Pons (tissue), 1 donor: ENCODE results near the gene SRD5A1.
"Not testable (repeated sequence)": the region's sequence is repeated elsewhere in the genome, so short reads cannot be mapped to it uniquely, and the experiment has no call there.

Experiments
- DNase-seq: peaks from one replicate; pipeline ENCODE4 v3.0.0-alpha.2; 2016; ENCODE audit warnings: low spot score

The SRD5A1 gene

DNA sequence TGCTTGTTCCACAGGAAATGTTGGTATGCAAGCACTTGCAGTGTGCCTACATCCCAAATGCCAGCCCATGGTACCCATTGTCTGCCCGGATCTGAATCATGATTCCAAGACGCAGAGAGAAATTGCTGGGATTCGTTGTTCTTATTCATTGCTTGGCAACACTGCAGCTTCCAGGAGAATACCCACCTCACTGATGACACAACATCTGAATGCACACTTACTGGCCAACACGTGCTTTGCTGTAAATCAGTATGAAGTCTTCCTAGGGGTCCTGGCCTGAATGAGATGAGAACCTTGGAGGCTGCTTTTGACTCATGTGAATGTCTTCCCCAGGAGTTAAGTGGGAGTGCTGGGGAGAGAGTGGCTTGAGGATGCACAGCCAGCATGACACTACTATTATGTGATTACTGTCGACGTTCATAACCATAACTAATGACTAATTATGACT is 11.6 kb downstream of the SRD5A1 start:
- DNase-seq: no peak

DNA sequence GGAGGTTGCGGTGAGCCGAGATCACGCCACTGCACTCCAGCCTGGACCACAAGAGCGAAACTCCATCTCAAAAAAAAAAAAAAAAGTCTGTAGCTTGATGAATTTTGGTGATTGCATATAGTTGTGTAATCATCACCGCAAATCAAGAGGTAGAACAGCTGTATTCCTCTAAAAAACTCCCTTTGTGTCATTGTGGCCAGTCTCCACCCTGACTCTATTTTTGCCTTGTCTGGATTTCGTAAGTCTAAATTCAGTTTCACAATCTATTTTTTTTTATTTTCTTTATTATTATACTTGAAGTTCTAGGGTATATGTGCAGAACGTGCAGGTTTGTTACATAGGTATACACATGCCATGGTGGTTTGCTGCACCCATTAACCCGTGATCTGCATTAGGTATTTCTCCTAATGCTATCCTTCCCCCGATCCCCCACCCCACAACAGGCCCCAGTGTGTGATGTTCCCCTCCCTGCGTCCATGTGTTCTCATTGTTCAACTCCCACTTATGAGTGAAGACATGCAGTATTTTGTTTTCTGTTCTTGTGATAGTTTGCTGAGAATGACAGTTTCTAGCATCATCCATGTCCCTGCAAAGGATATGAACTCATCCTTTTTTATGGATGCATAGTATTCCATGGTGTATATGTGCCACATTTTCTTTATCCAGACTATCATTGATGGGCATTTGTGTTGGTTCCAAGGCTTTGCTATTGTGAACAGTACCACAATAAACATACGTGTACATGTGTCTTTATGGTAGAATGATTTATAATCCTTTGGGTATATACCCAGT is 12.5 kb downstream of the SRD5A1 start:
- not testable (repeated sequence) for DNase-seq

DNA sequence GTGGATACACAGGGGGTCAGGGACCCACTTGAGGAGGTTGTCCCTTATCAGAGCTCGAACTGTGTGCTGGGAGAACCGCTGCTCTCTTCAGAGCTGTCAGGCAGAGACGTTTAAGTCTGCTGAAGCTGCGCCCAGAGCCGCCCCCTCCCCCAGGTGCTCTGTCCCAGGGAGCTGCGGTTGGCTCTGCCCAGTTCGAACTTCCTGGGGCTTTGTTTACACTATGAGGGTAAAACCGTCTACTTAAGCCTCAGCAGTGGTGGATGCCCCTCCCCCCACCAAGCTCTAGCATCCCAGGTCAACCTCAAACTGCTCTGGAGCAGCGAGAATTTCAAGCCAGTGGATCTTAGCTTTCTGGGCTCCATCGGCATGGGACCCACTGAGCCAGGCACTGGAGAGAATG is 15.9 kb downstream of the SRD5A1 start:
- no peak for DNase-seq

DNA sequence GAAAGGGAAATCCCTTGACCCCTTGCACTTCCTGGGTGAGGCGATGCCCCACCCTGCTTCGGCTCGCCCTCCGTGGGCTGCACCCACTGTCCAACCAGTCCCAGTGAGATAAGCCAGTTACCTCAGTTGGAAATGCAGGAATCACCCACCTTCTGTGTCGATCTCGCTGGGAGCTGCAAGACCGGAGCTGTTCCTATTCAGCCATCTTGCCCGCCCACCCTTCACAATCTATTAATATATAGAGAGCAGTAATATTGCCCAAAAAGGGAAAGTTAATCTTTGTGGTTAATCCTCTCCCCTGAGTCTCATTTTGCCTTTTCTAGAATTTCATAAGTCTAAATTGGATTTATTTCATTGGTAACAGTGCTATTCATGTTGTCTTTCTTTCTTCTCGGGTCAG is 16.4 kb downstream of the SRD5A1 start:
- DNase-seq: no peak

DNA sequence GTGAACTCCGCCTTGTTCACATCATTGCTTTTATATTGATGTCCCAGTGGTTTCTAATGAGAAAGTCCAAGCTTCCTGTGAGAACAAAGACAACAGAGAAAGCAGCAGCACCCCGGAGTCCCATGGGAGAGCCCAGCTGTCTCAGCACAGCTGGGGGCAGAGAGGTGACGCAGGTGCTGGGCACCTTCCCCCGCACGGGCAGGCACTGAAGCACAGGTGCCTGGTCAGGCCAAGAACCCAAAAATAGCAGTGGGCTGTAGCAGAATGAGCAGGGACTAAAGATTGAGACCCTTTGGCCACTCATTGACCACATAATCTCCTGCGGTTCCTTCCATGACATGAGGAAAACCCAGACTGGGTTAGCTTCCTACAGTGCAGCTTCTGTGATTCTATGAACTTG is 18.8 kb downstream of the SRD5A1 start:
- DNase-seq: no peak

DNA sequence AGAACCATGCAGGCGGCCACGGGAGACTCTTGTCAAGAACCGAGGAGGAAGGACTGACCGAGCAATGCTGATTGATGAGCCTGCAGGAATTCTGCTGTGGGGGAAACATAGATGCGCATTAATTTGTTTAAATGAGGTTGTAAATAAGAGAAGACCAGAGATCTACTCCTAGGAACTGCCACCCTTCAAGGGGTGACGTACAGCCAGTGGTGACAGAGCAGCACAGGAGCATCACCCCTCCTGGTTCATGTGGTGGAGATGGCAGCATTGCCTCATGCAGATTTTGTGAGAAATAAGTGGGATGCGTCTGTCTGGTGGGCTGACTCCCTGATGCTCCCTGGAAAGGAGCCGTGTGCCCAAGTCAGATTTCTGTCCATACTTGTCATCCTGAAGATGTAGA is 22.2 kb downstream of the SRD5A1 start:
- no peak for DNase-seq

DNA sequence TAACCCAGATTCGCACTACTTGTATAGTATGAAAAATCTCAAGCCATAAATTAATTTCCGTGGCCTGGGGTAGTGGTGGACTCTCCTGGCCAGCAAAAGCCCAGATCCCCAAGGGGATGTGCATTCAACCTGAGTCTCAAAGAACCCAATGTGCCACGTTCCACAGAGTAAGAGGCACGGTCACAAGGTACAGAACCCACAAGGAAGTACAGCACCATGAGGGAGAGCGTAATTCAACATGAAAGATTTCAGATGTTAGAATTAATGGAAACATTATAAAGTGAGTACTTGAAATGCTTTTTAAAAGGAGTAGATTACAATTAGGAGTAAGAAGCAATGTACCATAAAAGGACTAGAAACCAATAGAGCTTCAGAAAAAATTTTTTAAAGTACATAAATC is 23.4 kb downstream of the SRD5A1 start:
- no peak for DNase-seq

DNA sequence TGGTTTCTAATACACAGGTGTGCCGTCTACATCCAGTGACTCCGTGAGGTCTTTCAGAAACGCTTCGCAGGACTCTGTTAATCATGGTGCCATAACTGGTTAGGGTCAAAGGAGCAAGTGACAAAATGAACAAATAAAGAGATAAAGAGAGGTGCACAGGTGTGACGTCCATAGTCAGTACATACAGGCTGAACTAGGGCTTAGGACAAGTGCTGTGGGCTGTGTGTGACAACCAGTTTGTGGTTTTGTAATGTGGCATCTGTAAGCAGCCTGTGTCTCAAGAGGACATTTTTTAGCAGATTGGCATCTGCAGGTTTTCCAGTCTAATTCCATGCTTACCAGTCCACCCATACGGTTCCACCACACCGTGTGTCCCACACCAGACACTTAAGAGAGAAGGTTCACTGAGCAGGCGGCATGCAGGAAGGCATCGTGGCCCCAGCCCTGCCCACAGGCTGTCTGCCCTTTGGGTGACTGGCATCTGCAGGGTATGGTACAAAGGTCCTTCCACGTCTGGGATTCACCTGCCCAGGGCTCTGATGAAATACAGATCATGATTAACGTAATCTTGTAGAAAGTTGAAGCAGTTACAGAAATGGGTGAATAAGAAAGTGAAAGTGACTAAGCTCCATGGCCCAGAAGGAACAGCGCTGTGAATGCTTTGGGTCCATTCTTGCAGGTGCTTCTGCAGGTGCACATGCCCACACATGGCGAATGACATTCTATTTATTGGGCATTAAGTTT is 26.9 kb downstream of the SRD5A1 start:
- DNase-seq: no peak

DNA sequence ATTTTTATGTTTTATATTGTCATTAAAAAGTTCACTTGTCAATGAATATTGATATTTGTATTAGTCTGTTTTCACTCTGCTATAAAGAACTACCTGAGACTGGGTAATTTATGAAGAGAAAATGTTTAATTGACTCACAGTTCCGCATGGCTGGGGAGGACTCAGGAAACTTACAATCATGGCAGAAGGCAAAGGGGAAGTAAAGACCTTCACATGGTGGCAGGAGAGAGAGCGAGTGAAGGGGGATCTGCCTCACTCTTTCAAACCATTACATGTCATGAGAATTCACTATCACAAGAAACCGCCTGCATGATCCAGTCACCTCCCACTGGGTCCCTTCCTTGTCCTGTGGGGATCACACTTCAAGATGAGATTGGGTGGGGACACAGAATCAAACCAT is 27.4 kb downstream of the SRD5A1 start:
- DNase-seq: no peak

DNA sequence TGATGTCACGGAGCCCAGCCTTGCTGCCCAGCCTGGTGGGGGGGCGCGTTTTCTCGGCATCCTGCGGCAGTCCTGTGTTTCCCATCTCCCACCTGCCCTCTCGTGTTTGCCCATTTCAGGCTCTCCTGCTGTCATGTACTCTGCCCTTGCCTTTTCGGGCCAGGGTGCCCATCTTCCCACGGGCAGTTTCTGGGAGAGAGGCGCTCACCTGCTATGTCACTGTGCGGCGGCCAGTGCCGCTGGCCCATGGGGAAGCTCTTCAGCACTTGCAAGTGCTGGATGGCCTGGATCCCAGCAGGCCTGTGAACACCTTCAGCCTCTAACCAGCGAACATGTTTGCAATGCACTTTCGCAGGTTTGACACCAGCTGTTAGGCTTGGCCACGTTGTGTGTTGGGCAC is 33.5 kb downstream of the SRD5A1 start:
- DNase-seq: no peak

DNA sequence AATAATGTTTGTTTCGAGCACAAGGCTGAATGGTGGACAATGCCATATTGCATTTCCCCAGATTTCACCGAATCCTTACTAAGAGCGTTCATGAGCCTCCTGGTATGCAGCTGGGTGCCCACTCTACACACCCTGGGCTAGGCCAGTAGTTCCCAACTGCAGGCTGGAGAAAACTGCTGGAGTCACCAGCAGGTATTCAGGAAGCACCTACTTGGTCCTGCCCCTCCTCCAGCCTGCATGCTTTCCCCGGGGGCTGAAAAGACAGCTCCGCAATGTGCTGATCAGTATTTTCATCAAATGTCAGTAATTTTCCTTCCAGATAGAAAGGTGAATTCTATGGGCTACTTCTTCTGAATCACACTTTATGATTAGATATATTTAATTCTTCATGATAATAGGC is 34.4 kb downstream of the SRD5A1 start:
- no peak for DNase-seq

DNA sequence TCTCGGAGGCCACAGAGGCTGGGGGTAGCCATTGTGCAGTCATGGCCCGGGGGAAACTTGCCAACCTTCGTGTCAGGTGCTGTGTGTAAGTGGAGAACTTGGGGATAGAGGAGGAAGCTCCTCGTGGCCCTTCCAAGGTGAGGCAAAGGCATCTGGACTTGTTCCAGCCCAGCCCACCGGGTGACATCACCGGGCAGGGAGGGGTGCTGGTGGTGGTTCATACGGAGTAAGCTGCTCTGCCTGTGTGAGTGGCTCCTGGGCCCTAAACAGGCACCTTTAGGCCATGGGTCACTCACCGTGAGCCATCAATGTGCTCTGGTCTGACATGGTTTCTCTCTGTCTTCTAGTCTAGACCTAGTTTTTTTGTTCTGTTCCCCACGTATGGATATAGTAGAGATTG is 35.5 kb downstream of the SRD5A1 start:
- not testable (repeated sequence) for DNase-seq

DNA sequence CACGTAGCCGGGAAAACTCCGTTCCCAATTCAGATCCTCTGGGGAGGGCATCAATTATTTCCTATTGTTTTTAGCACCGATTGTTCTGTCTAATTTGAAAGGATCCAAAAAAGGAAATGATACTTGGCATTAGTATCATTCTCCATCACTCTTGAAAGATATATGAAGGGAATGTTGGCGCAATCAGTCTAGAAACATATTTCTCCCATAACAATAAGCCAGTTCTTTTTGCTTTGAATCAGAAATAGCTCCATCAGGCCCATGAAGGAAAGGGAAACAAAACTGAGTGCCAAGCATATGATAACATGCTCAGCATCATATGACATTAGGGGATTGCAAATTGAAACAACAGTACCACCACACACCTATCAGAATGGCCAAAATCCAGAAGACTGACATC is 39.8 kb downstream of the SRD5A1 start:
- DNase-seq: no peak

DNA sequence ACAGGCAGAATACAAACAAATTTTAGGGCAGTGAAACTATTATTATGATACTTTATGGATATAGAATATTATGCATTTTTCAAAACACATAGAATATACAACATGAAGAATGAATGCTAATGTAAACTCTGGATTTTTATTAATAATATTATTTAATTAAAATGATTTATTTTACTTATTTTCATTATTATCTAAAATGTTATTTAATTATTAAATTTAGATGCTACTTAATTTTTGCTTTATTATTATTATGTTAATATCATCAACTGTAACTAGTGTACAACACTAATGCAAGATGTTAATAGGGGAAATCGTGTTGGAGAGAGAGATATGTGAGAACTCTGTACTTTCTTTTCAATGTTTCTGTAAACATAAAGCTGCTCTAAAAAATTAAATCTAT is 40.7 kb downstream of the SRD5A1 start:
- no peak for DNase-seq

DNA sequence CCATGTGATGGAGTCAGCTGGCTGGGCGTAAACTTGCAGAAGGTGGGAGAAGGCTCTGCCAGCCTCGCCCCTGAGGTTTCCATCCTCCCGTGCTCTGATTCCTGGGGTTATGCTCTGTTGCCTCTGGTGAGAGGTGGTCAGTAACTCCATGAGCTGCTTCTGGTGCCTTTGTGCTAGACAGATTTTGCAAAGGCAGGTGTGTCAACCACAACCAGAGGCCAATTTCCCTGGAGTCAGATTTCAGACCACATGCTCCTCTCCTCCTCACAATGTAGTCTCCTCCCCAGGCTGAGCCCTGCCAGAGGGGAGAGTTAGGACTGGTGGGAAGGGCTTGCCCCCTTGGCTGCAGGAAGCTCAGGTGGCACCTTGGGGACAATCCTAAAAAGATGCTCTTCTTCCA is 41.2 kb downstream of the SRD5A1 start:
- DNase-seq: no peak

DNA sequence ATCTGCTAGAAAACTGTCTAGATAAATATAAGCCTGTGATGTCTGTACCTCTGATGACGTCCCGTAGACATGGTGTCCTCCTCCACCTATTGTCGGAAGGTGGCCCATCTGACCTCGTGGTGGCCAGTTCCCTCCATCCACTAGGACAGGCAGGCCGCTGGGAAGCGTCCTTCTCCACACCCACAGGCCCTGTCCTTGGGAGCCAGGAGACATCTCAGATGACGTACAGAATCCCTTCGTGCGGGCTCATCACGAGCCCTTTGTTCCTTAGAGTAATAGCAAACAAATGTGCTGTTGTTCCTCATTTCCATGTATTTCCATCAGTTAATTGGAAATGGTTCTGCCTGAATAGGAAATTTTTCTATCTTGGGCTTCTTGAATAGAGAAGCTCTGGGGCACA is 41.6 kb downstream of the SRD5A1 start:
- DNase-seq: peak; percentile 19

DNA sequence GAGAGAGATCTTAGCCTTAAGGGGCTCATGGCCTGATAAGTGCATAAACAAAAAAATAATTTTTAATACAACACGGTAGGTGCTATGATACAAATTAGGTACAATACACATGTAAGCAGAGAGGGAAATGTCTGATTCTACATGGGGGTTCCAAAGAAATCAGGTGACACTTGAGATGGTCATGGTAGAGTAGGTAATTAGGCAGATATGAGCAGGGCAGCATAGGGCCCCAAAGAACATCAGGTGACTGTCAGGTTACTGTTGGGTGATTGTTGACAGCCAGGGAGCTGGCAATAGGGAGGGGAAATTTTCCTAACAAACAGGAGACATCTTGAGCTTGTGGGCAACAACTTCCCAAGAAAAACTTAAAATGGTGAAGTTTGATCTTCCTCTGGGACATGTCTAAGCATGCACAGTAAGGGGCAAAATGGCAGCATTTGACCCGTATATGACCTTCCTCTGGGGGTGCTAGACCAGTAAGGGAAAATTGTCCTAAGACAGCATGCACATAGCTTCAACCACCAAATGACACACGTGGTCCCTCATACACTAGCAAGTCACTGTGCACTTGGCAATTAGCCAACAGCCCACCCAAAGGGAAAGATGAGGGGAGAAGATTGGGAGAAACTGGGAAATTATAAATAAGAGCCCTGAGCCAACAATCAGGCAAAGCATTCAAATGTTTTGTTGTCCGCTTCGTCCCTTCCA is 42.7 kb downstream of the SRD5A1 start:
- DNase-seq: no peak

DNA sequence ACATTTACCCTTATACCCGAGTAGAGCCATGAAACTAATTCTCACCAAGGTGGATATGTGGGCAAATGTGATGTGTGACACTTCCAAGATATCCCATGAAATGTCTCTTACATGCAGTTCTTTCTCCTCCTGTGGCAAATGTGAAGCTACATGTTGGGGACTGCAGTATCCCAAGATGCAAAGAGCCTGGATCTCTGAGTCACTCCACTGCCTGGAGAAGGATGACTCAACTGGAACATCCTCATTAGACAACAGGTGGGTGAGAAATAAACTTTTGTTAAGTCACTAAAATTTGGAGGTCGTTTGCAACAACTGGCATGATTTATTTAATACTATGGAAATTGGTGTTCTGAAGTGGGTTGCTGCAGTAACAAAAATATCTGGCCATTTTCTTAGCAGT is 43.5 kb downstream of the SRD5A1 start:
- DNase-seq: no peak

DNA sequence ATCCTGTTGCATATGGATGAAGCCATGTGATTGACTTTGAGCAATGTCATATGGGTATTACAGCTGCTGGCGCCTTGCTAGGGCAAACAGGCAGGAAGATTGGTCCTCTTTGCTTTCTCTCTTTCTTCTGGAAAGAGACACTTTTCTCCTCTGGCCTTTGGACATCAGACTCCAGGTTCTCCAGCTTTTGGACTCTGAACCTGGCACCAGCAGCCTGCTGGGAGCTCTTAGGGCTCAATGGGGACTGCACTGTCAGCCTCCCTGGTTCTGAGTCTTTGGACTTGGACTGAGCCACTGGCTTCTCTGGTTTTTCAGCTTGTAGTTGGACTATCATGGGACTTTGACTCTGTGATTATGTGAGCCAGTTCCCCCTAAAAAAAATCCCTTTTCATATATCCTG is 45.1 kb downstream of the SRD5A1 start:
- DNase-seq: no peak

DNA sequence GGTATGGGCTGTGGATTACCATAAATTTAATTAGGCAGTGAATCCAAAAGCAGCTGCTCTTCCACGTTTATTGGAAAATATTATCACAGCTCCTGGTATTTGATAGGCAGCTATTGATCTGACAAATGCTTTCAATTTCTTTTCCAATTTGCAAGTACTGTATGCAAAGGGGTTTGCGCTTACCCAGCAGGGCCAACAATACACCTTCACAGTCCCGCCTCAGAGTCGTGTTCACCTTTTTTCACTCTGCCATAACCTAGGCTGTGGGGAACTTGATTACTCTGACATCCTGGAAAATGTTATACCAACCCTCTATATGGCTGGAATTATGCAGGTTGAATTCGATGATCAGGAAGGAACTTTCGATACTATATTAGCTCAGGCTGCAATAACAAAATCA is 47.7 kb downstream of the SRD5A1 start:
- no peak for DNase-seq

DNA sequence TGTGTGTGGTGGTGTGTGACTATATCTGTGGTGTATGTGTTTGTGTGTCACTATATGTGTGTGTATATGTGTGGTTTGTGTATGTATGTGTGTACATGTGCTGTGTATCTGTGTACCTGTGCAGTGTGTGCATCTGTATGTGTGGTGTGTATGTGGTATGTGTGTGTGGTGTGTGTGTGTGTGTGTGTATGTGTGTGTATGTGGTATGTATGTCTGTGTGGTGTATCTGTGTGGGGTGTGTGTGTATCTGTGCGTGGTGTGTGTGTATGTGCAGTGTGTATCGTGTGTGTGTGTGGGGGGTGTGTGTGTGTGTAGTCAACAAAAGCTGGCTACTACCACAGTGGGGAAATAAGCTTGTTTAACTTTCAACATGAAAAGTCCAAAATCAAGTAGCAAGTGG is 48.4 kb downstream of the SRD5A1 start:
- DNase-seq: no peak

DNA sequence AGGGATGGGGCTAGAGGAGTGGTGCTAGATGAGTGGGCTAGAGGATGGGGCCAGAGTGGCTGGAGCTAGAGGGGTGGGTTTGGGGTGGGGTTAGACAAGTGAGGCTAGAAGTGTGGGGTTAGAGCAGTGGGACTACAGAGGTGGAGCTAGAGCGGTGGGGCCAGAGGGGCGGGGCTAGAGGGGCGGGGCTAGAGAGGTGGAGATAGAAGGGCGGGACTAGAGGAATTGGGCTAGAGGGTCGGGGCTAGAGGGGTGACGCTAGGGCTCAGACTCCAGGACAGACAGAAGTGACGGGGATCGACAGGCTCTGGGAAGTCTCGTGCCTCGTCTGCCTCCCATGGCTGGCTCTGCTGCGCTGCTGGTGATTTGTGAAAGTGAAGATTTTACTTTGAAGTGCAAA is 49.0 kb downstream of the SRD5A1 start:
- no peak for DNase-seq

DNA sequence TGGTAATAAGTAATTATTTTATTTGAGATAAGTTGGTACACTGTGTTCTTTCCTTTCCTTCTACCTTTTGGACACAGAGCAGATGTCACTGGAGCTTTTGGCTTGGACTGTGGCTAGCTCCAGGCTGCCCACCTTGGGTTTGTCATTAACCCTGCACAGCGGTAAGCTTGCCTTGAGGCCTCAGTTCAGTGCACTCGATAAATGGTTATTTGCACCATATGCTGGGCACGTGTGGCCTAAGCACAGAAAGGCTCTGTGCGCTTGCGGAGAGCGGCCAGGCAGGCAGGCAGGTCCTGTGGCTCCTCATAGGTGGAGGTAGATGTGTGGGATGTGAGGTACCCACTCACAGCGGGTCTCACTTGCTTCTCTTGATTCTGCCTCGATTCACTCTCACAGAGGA is 50.0 kb downstream of the SRD5A1 start:
- no peak for DNase-seq
